Activated CD8-positive, alpha-beta T cell treated with anti-CD3 and anti-CD28 coated beads, Interleukin-2, amount 10 ng/mL, durations not matched to agents 7 days and 5 days (primary cell): ENCODE measurements around the gene MEIS2. TPM values are rescaled to one million over a fixed set of nuclear protein-coding genes. Genes with fewer than 3 reads are reported as not detected.

Source experiments
- ATAC-seq: fragments of 150-1000 bp; cut with Tn5 transposase; one replicate; pipeline ENCODE4 v1.10.0; 2021; ENCODE audit warnings: moderate library complexity
- CTCF ChIA-PET: fragments of 350-600 bp; sonication (Branson Sonifier 250); formaldehyde crosslinking; loops from one replicate; lab custom pipeline; 2021; ENCODE audit warnings: antibody characterized with exemption; lab: Charles Lee
- POLR2A ChIA-PET: fragments of 350-600 bp; sonication (Branson Sonifier 250); formaldehyde crosslinking; loops from one replicate; lab custom pipeline; 2021; ENCODE audit warnings: antibody characterized with exemption; lab: Charles Lee
- DNase-seq: peaks from one replicate; pipeline ENCODE4 v3.0.0-alpha.2; 2020
- H3K27ac Mint-ChIP-seq: one replicate; pipeline ENCODE4 v1.8.0; 2021; ENCODE audit warnings: mild to moderate bottlenecking, mixed read lengths
- H3K27me3 Mint-ChIP-seq: one replicate; pipeline ENCODE4 v1.8.0; 2021; ENCODE audit warnings: low read depth, mixed read lengths
- H3K36me3 Mint-ChIP-seq: one replicate; pipeline ENCODE4 v1.8.0; 2021; ENCODE audit warnings: low read depth, mixed read lengths
- H3K4me1 Mint-ChIP-seq: one replicate; pipeline ENCODE4 v1.8.0; 2021; ENCODE audit warnings: low read depth, mixed read lengths
- H3K4me3 Mint-ChIP-seq: one replicate; pipeline ENCODE4 v1.8.0; 2021; ENCODE audit warnings: mild to moderate bottlenecking, mixed read lengths
- H3K9me3 Mint-ChIP-seq: one replicate; pipeline ENCODE4 v1.8.0; 2022; ENCODE audit warnings: mixed read lengths; ENCODE audit not compliant: insufficient read depth
- microRNA-seq: library from miRNA; unstranded; fragments of <30 nt; microRNA quantifications from one replicate; pipeline ENCODE4 v1.2.0, GENCODE V29; 2022
- total RNA-seq, 2 experiments: library from RNA; stranded (reverse); gene quantifications; one replicate each; pipeline ENCODE4 v1.2.3, GENCODE V29; 2021

MEIS2 gene
- total RNA-seq, 2 experiments from 2014 or later: not detected

DNA sequence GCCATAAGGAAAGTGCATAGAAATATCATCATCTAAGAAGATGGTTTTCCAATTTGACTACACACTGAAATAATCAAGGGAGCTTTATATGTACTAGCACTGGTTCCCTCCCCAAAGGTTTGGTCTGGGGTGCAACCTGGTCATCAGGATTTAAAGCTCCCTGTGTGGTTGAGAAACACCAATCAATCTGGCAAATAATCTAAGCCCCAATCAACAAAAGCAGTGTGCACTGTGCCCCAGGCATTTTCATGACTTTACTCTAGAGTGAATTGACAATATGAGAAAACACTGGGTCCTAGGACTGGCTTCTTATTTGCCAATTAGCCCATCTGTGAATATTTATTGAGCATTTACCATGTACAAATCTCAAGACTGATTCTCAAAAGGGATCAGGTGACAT is 255.1 kb downstream of the MEIS2 start:
- CTCF ChIA-PET: no interaction called here
- no peak for DNase-seq

DNA sequence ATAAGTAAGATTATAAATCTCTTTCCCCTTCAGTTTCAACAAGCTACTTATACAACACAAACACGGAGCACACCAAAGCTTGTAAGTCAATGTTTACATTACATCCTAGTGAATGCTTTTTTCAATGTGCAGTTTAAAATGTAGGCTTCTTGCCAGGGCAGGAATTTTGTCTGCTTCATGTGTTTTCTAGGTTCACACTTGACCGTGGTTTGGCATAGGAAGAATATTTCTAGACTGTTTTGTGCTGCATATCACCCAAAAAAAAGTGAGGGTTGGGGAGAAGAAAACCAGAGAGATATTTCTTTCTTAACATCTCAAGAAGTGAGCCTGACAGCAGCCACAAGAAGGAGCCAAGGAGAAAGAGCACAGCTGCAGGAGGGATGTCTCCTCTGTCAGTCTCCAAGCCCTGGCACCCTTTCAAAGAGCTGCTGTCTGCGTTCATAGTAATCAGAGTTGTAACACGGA is 255.8 kb downstream of the MEIS2 start:
- H3K4me3 Mint-ChIP-seq: no peak overlapping the region

More for the DNA sequence above, 255.1 kb downstream of the MEIS2 start:
- H3K9me3 Mint-ChIP-seq: no peaks in the 10 kb centered on the region
- H3K4me1 Mint-ChIP-seq: no peaks in the 10 kb centered on the region
- H3K27me3 Mint-ChIP-seq: peaks cover 7% of the 10 kb centered on the region
- ATAC-seq: no peak
- no peak overlapping the region for H3K27ac Mint-ChIP-seq
- no peaks in the 10 kb centered on the region for H3K36me3 Mint-ChIP-seq
- no peak overlapping the region for H3K4me3 Mint-ChIP-seq
- POLR2A ChIA-PET: no interaction called here

DNA sequence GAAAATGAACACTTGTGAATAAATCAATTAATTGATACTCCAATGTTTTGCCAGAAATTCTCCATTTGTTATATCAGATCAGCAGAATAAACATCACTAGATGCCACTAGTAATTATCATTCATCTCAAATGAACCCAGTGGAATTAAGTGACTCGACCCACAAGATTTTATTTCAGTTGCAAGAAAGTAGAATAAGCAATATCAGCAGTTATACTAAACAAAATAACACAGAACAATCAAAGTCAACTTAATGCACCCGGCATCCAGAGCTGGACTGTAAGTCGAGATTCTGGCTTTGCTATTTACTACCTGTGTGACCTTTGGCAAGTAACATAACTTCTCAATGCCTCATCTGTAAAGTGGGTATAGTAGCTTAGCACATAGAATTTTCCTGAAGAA is 256.5 kb downstream of the MEIS2 start:
- Mint-ChIP-seq H3K4me1 (no peaks in the 10 kb centered on the region), H3K27ac (no peak overlapping the region), H3K27me3 (peaks cover 7% of the 10 kb centered on the region), H3K9me3 (no peaks in the 10 kb centered on the region), H3K4me3 (no peak overlapping the region), H3K36me3 (no peaks in the 10 kb centered on the region)
- DNase-seq (no peak), ATAC-seq (no peak)
- CTCF ChIA-PET: no interaction called here
- POLR2A ChIA-PET: no interaction called here

More for the DNA sequence above, 255.8 kb downstream of the MEIS2 start:
- Mint-ChIP-seq H3K36me3 (no peaks in the 10 kb centered on the region), H3K27ac (no peak overlapping the region), H3K27me3 (peaks cover 7% of the 10 kb centered on the region), H3K4me1 (no peaks in the 10 kb centered on the region), H3K9me3 (no peaks in the 10 kb centered on the region)
- no peak for ATAC-seq
- ChIA-PET CTCF (no interaction called here), POLR2A (no interaction called here)
- DNase-seq: no peak

DNA sequence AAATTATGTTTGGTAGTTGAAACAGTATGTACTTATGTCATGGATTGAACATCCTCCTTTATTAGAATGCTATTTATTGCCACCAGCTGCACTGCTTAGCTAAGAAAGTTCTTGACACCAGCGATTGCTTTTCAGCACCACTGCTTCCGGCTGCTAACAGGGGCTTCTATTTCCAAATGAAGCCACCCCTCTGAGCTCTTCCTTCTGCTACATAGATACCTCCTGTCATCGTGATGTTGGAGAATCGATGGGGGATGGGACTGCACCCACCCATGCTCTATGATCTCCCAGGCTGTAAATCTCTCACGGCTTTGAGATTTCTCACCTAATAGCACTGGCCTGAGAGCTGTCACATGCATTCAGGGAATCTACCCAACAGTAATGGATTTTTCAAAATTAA is 259.2 kb downstream of the MEIS2 start:
- Mint-ChIP-seq H3K4me3 (no peak overlapping the region), H3K36me3 (no peaks in the 10 kb centered on the region), H3K27ac (no peak overlapping the region), H3K9me3 (no peaks in the 10 kb centered on the region), H3K4me1 (no peaks in the 10 kb centered on the region), H3K27me3 (peaks cover 10% of the 10 kb centered on the region)
- ChIA-PET POLR2A (no interaction called here), CTCF (no interaction called here)
- ATAC-seq (no peak), DNase-seq (no peak)

Small RNA genes within 50 kb of the gene (microRNA-seq; reads per million reads assigned to microRNA genes)
- not detected for gene MIR8063
